IgD-negative memory B cell (primary cell): ENCODE data around the gene TCP11. TPM values are rescaled to one million over a fixed set of nuclear protein-coding genes. Genes with fewer than 3 reads are reported as not detected.

Experiments
- polyA plus RNA-seq: library from polyadenylated mRNA; unstranded; fragments of 300-500 nt; fragmentation: Illumina TruSeq; gene quantifications from one replicate; pipeline ENCODE4 v1.2.3, GENCODE V29; 2021

TCP11 gene
- polyA plus RNA-seq, 1 donor from 2014 or later = not detected

Other genes starting within 250 kb of the TCP11 start
- gene SCUBE3, start 72.6 kb upstream of the TCP11 start, polyA plus RNA-seq = 0.09 TPM
- 41.5 TPM for gene ZNF76, start 118.4 kb upstream of the TCP11 start, polyA plus RNA-seq
- gene DEF6, start 156.5 kb upstream of the TCP11 start, polyA plus RNA-seq = 122 TPM
- 8.4 TPM for gene PPARD, start 201.2 kb upstream of the TCP11 start, polyA plus RNA-seq